ENCODE results near the gene CAB39.
A peak's percentile ranks its signal among the peaks of the same experiment; 100 is the strongest.

The CAB39 gene

GRCh38 chr2:230821991-230822520 is 109.4 kb downstream of the CAB39 start:
- no peak for DNase-seq (ENCODE audit: low spot score in 2 of 2)
- Histone ChIP-seq H3K4me3 (no peak overlapping the region), H3K36me3 (replicated peaks) (peaks cover 5% of the 10 kb centered on the region), H3K9me3 (no peaks in the 10 kb centered on the region), H3K4me1 (peaks cover 22% of the 10 kb centered on the region), H3K27me3 (ENCODE audit: low read depth) (no peaks in the 10 kb centered on the region)
- in situ Hi-C loops (cut with MboI; ENCODE audit: low sequenced_read_pairs): loop anchor here (5.0 kb wide), 1 partner anchor 165 kb away; no protein-coding TSS in a partner anchor

GRCh38 chr2:230823264-230823964 is 110.8 kb downstream of the CAB39 start:
- DNase-seq (ENCODE audit: low spot score in 2 of 2): no peak
- H3K36me3 ChIP-seq (replicated peaks): no peaks in the 10 kb centered on the region; the same call in none of the 2 replicates

DNA sequence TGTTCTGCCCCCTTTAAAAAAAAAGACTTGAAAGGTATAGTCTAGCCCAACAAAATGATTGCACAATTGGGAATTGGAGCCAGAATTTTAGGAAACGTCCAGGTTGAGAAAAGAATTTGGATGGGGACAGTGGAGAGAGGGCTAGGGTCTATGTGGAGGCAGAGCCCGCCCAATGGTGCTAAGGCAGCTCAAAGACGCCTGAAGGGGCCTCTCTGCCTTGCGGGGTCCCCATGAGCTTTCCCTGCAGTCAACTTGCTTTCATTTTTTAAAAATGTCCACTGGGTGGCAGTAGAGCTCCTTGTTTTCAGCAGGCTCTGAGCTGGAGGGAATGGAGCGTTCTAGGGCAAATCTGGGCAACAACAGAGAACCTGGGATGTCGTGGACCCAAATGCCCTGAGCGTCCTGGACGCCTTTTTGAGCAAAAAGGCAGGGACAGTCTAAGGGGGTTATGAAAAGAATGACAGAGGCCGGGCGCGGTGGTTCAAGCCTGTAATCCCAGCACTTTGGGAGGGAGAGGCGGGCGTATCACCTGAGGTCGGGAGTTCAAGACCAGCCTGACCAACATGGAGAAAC is 111.8 kb downstream of the CAB39 start:
- Histone ChIP-seq H3K4me1 (peaks cover 18% of the 10 kb centered on the region), H3K9me3 (no peaks in the 10 kb centered on the region), H3K36me3 (replicated peaks) (no peaks in the 10 kb centered on the region), H3K4me3 (no peak overlapping the region), H3K27me3 (ENCODE audit: low read depth) (no peaks in the 10 kb centered on the region)
- in situ Hi-C loops (cut with MboI; ENCODE audit: low sequenced_read_pairs): loop anchor here (5.0 kb wide), 1 partner anchor 163 kb away; no protein-coding TSS in a partner anchor
- DNase-seq (ENCODE audit: low spot score in 2 of 2): peak; percentile 78 to 83

More at GRCh38 chr2:230823264-230823964, 110.8 kb downstream of the CAB39 start:
- H3K9me3 ChIP-seq: no peaks in the 10 kb centered on the region
- no peaks in the 10 kb centered on the region for H3K27me3 ChIP-seq (ENCODE audit: low read depth)
- H3K4me3 ChIP-seq: no peak overlapping the region
- in situ Hi-C loops (cut with MboI; ENCODE audit: low sequenced_read_pairs): loop anchor here (5.0 kb wide), 1 partner anchor 164 kb away; no protein-coding TSS in a partner anchor
- peaks cover 22% of the 10 kb centered on the region for H3K4me1 ChIP-seq

GRCh38 chr2:230825354-230825753 is 112.7 kb downstream of the CAB39 start:
- H3K36me3 ChIP-seq (replicated peaks): no peaks in the 10 kb centered on the region
- DNase-seq (ENCODE audit: low spot score in 2 of 2): no peak
- peaks cover 11% of the 10 kb centered on the region for H3K4me1 ChIP-seq
- H3K27me3 ChIP-seq (ENCODE audit: low read depth): no peaks in the 10 kb centered on the region
- no peaks in the 10 kb centered on the region for H3K9me3 ChIP-seq
- in situ Hi-C loops (cut with MboI; ENCODE audit: low sequenced_read_pairs): loop anchor here (25.0 kb wide), 1 partner anchor 612 kb away; no protein-coding TSS in a partner anchor
- no peak overlapping the region for H3K4me3 ChIP-seq

- Histone ChIP-seq H3K9me3 (no peaks in the 10 kb centered on the region), H3K4me3 (no peak overlapping the region), H3K27me3 (ENCODE audit: low read depth) (no peaks in the 10 kb centered on the region), H3K36me3 (replicated peaks) (no peaks in the 10 kb centered on the region), H3K4me1 (no peaks in the 10 kb centered on the region)
- no peak for DNase-seq (ENCODE audit: low spot score in 2 of 2)
- in situ Hi-C loops (cut with MboI; ENCODE audit: low sequenced_read_pairs): loop anchor here (25.0 kb wide), 1 partner anchor 609 kb away; no protein-coding TSS in a partner anchor
These were observed 115.2 kb downstream of the CAB39 start for GRCh38 chr2:230827774-230828271.

GRCh38 chr2:230828272-230828961 is 115.8 kb downstream of the CAB39 start:
- H3K4me1 ChIP-seq: no peaks in the 10 kb centered on the region
- no peaks in the 10 kb centered on the region for H3K27me3 ChIP-seq (ENCODE audit: low read depth)
- no peaks in the 10 kb centered on the region for H3K9me3 ChIP-seq
- no peak for DNase-seq (ENCODE audit: low spot score in 2 of 2)
- no peaks in the 10 kb centered on the region for H3K36me3 ChIP-seq (replicated peaks)
- in situ Hi-C loops (cut with MboI; ENCODE audit: low sequenced_read_pairs): loop anchor here (25.0 kb wide), 1 partner anchor 609 kb away; no protein-coding TSS in a partner anchor
- H3K4me3 ChIP-seq: no peak overlapping the region

DNA sequence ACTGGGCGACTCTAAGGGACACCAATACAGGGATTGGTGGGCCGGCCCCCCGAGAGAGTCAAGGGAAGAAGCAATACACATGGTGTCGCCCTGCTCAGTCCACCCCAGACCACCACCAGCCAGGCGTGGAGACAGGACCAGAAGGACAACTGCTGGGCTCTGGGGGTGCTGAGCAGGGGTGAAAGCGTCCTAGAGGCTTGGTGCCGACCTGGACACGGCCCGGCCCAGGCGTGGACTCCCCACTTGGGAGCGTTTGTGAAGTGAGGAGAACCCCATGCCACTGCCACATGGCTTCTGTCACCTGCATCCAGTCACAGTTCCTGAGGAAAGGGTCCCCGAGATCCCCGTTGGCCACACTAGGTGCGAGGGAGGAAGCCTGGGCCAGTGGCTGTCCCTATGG is 116.7 kb downstream of the CAB39 start:
- no peaks in the 10 kb centered on the region for H3K4me1 ChIP-seq
- H3K9me3 ChIP-seq: no peaks in the 10 kb centered on the region
- no peak for DNase-seq (ENCODE audit: low spot score in 2 of 2)
- in situ Hi-C loops (cut with MboI; ENCODE audit: low sequenced_read_pairs): loop anchor here (25.0 kb wide), 1 partner anchor 608 kb away; no protein-coding TSS in a partner anchor
- H3K4me3 ChIP-seq: no peak overlapping the region
- H3K36me3 ChIP-seq (replicated peaks): no peaks in the 10 kb centered on the region
- no peaks in the 10 kb centered on the region for H3K27me3 ChIP-seq (ENCODE audit: low read depth)

- no peaks in the 10 kb centered on the region for H3K36me3 ChIP-seq (replicated peaks)
- H3K4me3 ChIP-seq: no peak overlapping the region
- no peaks in the 10 kb centered on the region for H3K27me3 ChIP-seq (ENCODE audit: low read depth)
- H3K4me1 ChIP-seq: no peaks in the 10 kb centered on the region
- in situ Hi-C loops (cut with MboI; ENCODE audit: low sequenced_read_pairs): loop anchor here (25.0 kb wide), 1 partner anchor 607 kb away; no protein-coding TSS in a partner anchor
- no peak for DNase-seq (ENCODE audit: low spot score in 2 of 2)
- no peaks in the 10 kb centered on the region for H3K9me3 ChIP-seq
These were observed 117.3 kb downstream of the CAB39 start for GRCh38 chr2:230829959-230830358.

- in situ Hi-C loops (cut with MboI; ENCODE audit: low sequenced_read_pairs): loop anchor here (25.0 kb wide), 1 partner anchor 607 kb away; no protein-coding TSS in a partner anchor
- Histone ChIP-seq H3K4me3 (no peak overlapping the region), H3K27me3 (ENCODE audit: low read depth) (no peaks in the 10 kb centered on the region), H3K36me3 (replicated peaks) (no peaks in the 10 kb centered on the region), H3K4me1 (no peaks in the 10 kb centered on the region), H3K9me3 (no peaks in the 10 kb centered on the region)
- DNase-seq (ENCODE audit: low spot score in 2 of 2): no peak
These were observed 117.8 kb downstream of the CAB39 start for GRCh38 chr2:230830428-230830827.

DNA sequence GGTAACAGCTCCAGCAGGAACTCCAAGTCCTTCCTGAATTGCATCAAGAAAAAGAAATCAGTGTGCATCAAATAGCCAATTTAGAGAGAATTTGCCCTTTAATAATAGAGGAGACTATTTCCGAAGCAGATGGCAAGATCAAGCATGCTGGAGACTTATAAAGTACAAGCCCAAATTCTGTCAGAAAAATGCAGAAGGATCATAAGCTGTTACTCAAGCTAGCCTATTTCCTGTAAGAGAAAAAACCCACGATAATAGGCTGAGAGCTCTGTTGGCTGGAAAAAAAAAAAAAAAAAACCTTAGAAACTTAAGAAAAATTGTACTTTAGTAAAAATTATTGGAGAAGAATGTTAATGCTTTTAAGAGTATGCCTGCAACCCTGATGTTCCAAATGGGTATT is 127.7 kb downstream of the CAB39 start:
- peaks cover 10% of the 10 kb centered on the region for H3K4me1 ChIP-seq
- no peaks in the 10 kb centered on the region for H3K36me3 ChIP-seq (replicated peaks)
- no peaks in the 10 kb centered on the region for H3K9me3 ChIP-seq
- H3K27me3 ChIP-seq (ENCODE audit: low read depth): no peaks in the 10 kb centered on the region
- in situ Hi-C loops (cut with MboI; ENCODE audit: low sequenced_read_pairs): loop anchor here (25.0 kb wide), 1 partner anchor 597 kb away; no protein-coding TSS in a partner anchor
- DNase-seq (ENCODE audit: low spot score in 2 of 2): no peak
- H3K4me3 ChIP-seq: no peak overlapping the region

DNA sequence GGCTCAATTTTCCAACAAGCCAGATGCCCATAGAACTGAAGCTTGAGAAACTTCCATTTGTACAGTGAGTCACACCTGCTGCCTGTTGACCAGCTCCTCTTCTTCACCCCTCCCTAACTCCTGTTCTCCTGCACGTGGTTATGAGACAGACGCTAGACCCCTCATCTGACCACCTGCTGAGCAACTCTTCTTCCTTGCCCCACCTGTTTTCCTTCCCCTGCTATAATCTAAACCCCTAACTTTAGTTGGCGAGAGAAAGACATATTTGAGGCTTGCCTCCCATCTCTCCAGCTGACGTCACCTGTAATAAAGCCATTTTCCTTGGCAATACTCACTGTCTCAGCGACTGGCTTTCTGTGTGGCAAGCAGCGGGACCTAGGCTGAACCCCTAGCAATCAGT is 129.8 kb downstream of the CAB39 start:
- in situ Hi-C loops (cut with MboI; ENCODE audit: low sequenced_read_pairs): loop anchor here (25.0 kb wide), 1 partner anchor 595 kb away; no protein-coding TSS in a partner anchor

DNA sequence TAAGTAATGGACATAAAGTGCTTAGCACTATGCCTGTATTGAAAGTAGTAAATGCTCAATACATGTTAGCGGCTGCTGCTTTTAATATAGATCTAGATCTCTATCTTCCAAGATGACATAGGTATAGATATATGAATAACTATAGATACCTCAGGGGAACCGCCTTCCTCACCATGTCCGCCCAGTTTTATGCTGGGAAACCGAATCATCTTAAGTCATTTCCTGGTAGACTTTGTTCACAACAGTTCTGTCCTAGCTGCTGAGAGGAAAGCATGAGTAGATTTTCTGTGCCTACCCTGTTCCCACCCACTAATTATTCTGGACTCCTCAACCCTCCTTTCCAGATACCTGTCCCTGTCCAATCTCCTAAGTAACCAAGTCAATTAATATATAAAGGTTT is 130.5 kb downstream of the CAB39 start:
- Histone ChIP-seq H3K36me3 (replicated peaks) (no peaks in the 10 kb centered on the region), H3K27me3 (ENCODE audit: low read depth) (no peaks in the 10 kb centered on the region), H3K4me1 (peaks cover 12% of the 10 kb centered on the region), H3K4me3 (no peak overlapping the region), H3K9me3 (no peaks in the 10 kb centered on the region)
- in situ Hi-C loops (cut with MboI; ENCODE audit: low sequenced_read_pairs): loop anchor here (25.0 kb wide), 1 partner anchor 594 kb away; no protein-coding TSS in a partner anchor
- no peak for DNase-seq (ENCODE audit: low spot score in 2 of 2)

More for the DNA sequence above, 129.8 kb downstream of the CAB39 start:
- peaks cover 10% of the 10 kb centered on the region for H3K4me1 ChIP-seq
- no peaks in the 10 kb centered on the region for H3K36me3 ChIP-seq (replicated peaks)
- no peaks in the 10 kb centered on the region for H3K27me3 ChIP-seq (ENCODE audit: low read depth)
- no peak for DNase-seq (ENCODE audit: low spot score in 2 of 2)
- no peak overlapping the region for H3K4me3 ChIP-seq
- no peaks in the 10 kb centered on the region for H3K9me3 ChIP-seq

- in situ Hi-C loops (cut with MboI; ENCODE audit: low sequenced_read_pairs): loop anchor here (25.0 kb wide), 1 partner anchor 591 kb away; no protein-coding TSS in a partner anchor
- Histone ChIP-seq H3K9me3 (no peaks in the 10 kb centered on the region), H3K27me3 (ENCODE audit: low read depth) (no peaks in the 10 kb centered on the region), H3K4me3 (no peak overlapping the region), H3K4me1 (peaks cover 16% of the 10 kb centered on the region), H3K36me3 (replicated peaks) (no peaks in the 10 kb centered on the region)
- no peak for DNase-seq (ENCODE audit: low spot score in 2 of 2)
These were observed 133.7 kb downstream of the CAB39 start for GRCh38 chr2:230846360-230846759.

Data from HAP-1 (cell line).